Placental pericyte (primary cell): Measurements from ENCODE around the gene AUH. TPM values are rescaled to one million over a fixed set of nuclear protein-coding genes. Genes with fewer than 3 reads are reported as not detected.

Experiments used
- total RNA-seq: library from RNA; depleted of rRNA; stranded (reverse); fragments of >200 nt; gene quantifications from 2 replicates; pipeline ENCODE4 v1.2.3, GENCODE V29; 2012

The AUH gene, protein sequence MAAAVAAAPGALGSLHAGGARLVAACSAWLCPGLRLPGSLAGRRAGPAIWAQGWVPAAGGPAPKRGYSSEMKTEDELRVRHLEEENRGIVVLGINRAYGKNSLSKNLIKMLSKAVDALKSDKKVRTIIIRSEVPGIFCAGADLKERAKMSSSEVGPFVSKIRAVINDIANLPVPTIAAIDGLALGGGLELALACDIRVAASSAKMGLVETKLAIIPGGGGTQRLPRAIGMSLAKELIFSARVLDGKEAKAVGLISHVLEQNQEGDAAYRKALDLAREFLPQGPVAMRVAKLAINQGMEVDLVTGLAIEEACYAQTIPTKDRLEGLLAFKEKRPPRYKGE
- 12.7 and 21.2 TPM in 2 replicates for total RNA-seq

DNA sequence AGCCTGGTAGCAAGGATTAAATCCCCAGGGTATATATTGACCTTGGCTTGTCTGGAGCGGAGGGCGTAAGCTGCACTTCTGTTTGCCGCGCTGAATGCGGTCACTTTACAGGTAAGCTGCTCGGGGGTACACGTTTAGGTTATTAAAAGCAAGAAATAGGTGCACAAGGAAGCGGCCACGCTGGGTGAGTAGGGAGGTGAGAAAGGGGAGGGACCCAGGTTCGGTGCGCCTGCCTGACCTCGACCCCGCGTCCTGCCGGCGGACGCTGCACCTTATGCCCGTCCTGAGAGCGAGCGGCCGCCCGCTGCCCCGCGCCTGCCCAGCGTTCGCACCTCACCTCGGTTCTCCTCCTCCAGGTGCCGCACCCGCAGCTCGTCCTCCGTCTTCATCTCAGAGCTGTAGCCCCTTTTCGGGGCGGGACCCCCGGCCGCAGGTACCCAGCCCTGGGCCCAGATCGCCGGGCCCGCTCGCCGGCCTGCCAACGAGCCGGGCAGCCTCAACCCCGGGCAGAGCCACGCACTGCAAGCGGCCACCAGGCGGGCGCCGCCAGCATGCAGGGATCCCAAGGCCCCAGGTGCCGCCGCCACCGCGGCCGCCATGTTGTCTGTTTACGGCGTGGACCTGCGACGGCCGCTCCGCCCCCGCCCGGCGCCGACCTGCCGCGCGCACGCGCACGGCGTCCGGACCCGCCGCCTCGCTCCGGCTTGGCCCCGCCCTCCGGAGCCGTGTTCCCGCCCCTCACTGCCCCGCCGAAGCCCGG lies at the start of gene AUH:
Gene AUH, minus strand, starts transcription at position 628 of the 760 bp plus-strand sequence. Its CDS starts 29 bp downstream, at position 599.

Other genes with a start within 250 kb of the AUH start
- 12.7 and 35.2 TPM in 2 replicates for gene NFIL3, start 61.9 kb upstream of the AUH start, total RNA-seq